SK-MEL-5 (cell line): Measurements from ENCODE around the gene SCEL. TPM values are rescaled to one million over a fixed set of nuclear protein-coding genes. Genes with fewer than 3 reads are reported as not detected.
"Not testable (repeated sequence)": the region's sequence is repeated elsewhere in the genome, so short reads cannot be mapped to it uniquely, and the experiment has no call there.

Experiments used
- DNase-seq: peaks from one replicate; pipeline ENCODE4 v3.0.0-alpha.2; 2016; ENCODE audit warnings: low read depth, low spot score
- in situ Hi-C: cut with HindIII; loops from 2 replicates; pipeline ENCODE4 v1.10.0; 2016; ENCODE audit warnings: low sequenced_read_pairs, high pct_unique_total_duplicates, low pct_unique_long_range_greater_than_20kb
- total RNA-seq: library from RNA; depleted of rRNA; stranded (reverse); fragments of >200 nt; shearing (Covaris generic); gene quantifications from 2 replicates; pipeline ENCODE4 v1.2.3, GENCODE V29; 2014

Gene SCEL
- total RNA-seq, 1 experiment from 2014 or later = not detected

GRCh38 chr13:77516342-77516789 is 19.1 kb upstream of the SCEL start:
- in situ Hi-C loops = no loop called here
- DNase-seq = no peak

DNA sequence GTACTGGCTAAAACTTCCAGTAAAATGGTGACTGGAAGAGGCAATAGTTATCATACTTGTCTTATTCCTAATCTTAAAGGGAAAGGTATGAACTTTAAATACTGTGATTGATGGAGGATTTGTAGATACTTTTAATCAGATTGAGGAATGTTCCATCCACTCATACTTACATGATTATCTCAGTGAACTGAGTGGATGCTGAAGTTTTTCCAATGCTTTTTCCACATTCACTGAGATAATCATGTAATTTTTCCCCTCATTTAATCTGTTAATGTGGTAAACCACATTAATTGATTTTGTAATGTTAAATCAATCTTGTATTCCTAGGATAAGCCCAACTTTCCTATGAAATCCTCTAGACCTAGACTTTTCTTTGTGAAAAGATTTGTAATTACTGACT is 17.2 kb upstream of the SCEL start:
- in situ Hi-C loops = no loop called here

DNA sequence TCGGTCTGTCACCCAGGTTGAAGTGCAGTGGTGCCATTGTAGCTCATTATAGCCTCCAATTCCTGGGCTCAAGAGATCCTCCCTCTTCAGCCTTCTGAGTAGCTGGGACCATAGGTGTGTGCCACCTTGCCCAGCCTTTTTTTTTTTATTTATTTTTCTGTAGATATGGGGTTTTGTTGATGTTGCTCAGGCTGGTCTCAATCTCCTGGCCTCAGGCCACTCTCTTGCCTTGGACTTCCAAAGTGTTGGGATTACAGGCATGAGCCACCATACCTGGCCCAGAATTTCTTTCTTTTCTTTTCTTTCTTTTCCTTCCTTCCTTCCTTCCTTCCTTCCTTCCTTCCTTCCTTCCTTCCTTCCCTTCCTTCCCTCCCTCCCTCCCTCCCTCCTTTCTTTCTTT is 16.1 kb upstream of the SCEL start:
- DNase-seq, in situ Hi-C loops: not testable (repeated sequence)

More for the DNA sequence above, 17.2 kb upstream of the SCEL start:
- no peak for DNase-seq

- in situ Hi-C loops = no loop called here
Measured at GRCh38 chr13:77519808-77520207, 15.7 kb upstream of the SCEL start.

DNA sequence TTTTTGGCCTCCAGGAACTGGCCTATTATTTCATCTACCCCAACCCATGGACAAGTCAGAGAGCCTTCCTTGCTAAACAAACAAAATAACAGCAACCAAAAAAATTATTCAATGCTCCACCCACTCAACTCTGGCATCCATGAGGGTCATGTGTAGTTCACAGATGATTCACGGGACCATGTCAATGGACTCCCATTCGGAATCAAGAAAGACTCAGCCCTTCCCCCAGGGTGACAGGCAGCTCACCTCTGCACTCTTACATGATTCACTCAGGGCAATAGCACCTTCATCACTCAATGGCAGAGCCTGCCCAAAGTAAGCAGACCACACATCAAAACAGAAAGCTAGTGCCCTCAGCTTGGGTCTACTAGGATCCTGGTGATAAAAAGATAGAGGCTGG is 14.3 kb upstream of the SCEL start:
- no peak for DNase-seq
- in situ Hi-C loops = no loop called here

More at GRCh38 chr13:77519808-77520207, 15.7 kb upstream of the SCEL start:
- DNase-seq = no peak

GRCh38 chr13:77521595-77522367 is 13.7 kb upstream of the SCEL start:
- in situ Hi-C loops = no loop called here
- no peak for DNase-seq

DNA sequence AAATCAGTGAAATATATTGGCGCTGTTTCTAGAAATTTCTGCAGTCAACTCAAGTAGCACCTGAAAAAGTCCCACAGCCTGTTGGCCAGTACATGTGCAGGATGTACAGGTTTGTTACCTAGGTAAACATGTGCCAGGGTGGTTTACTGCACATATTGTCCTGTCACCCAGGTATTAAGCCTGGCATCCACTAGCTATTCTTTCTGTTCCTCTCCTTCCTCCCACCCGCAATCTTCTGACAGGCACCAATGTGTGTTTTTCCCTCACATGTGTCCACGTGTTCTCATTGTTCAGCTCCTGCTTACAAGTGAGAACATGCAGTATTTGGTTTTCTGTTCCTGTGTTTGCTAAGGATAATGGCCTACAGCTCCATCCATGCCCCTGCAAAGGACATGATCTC is 13.1 kb upstream of the SCEL start:
- no peak for DNase-seq
- in situ Hi-C loops = no loop called here

GRCh38 chr13:77523386-77523785 is 12.1 kb upstream of the SCEL start:
- no peak for DNase-seq
- in situ Hi-C loops = no loop called here

DNA sequence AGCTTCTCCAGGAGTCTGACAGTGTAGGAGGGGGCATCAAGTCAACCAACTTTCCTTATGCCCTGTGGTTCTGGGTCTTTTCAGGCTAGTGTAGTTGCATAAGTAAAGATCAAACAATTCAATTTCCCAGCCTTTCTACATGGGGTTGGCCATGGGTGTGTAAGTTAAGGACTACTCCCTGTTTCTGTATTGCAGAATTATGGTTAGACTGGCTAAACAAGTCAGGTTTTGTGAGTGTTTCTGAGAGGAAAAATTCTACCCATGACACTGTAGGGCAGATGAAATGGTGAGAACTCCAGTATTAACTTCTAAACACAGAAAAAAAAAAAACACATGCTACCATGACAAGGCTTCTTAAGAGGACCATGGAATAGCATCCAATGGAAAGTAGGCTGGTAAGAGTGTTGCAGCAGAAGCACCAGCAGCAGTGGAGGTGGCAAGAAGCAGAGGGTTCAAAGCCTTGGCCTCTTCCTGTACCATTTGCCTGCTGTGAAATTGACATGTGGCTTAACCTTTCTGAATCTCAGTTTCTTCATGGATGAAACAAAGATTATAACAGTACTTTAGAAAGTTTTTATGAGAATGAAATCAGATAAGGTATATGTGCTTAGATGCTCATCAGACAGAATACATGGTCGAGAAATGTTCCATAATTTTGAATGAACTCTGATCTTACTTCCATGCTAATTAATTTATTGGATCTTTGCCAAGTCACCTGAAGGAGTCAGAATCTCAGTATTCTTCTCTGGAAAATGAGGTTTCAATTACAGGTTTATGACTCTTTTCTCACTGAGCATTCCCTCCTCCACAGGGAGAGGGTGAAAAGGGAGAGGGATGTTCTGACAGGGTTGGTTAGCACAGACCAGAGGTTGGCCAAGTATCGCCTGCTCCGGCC is 11.4 kb upstream of the SCEL start:
- in situ Hi-C loops = no loop called here
- DNase-seq = no peak

DNA sequence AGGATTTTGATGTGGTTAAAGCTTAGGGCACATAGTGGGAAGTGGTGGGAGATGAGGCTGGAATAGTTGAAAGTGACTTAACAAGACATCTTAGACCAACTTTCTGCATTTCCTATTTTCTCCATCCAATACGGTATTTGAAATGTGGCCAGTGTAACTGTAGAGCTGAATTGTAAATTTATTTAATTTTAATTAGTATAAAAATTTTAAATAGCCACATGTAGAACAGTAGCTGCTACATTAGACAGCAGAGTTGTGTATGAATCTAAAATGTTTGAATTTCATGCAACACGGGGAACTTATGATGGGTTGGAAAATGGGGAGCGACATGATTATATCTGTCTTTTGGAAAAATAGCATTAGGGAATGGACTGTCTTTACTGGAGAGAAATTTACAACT is 7.1 kb upstream of the SCEL start:
- in situ Hi-C loops = no loop called here
- no peak for DNase-seq

- in situ Hi-C loops = no loop called here
- DNase-seq = no peak
Measured at GRCh38 chr13:77528834-77529500, 6.5 kb upstream of the SCEL start.

GRCh38 chr13:77529501-77529840 is 6.0 kb upstream of the SCEL start:
- in situ Hi-C loops = no loop called here
- DNase-seq = no peak

- DNase-seq = no peak
- in situ Hi-C loops = no loop called here
Measured at GRCh38 chr13:77530875-77531274, 4.6 kb upstream of the SCEL start.

- no peak for DNase-seq
- in situ Hi-C loops = no loop called here
Measured at GRCh38 chr13:77532983-77533382, 2.5 kb upstream of the SCEL start.

DNA sequence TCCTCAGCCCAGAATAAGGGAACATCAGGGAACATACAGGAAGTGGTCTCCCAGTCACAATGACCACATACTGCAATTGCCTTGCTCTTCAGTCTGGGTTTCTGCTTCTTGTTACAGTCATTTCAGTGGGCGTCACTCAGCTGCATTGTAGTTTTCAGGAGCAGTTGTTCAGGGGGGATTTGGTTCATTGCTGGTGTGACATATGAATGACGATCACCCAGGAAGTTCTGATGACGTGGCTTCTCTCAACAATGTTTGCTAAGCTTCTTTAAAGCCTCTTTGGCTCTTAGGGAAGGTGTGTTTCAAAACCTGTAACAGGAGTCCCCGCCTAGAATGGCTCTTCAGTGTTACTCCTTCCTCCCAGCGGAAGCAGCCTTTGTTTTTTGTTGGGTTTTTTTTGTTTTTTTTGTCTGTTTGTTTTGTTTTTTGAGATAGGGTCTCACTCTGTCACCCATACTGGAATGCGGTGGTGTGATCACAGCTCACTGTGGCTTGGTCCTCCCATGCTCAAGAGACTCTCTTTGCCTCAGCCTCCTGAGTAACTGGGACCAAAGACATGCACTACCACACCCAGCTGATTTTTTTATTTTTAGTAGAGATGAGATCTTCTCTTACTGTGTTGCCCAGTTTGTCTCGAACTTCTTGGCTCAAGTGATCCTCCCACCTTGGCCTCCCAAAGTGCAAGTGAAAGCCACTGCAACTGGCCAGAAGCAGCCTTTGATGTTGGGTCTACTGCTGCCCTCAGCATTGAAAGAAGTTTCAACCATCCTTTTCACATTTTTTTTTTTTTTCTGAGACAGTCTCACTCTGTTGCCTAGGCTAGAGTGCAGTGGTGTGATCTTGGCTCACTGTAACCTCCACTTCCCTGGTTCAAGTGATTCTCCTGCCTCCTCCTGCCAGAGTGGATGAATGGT is 1.4 kb upstream of the SCEL start:
- no peak for DNase-seq
- in situ Hi-C loops = no loop called here

GRCh38 chr13:77536358-77536757 is 852 bp downstream of the SCEL start:
- in situ Hi-C loops = no loop called here
- DNase-seq = no peak

DNA sequence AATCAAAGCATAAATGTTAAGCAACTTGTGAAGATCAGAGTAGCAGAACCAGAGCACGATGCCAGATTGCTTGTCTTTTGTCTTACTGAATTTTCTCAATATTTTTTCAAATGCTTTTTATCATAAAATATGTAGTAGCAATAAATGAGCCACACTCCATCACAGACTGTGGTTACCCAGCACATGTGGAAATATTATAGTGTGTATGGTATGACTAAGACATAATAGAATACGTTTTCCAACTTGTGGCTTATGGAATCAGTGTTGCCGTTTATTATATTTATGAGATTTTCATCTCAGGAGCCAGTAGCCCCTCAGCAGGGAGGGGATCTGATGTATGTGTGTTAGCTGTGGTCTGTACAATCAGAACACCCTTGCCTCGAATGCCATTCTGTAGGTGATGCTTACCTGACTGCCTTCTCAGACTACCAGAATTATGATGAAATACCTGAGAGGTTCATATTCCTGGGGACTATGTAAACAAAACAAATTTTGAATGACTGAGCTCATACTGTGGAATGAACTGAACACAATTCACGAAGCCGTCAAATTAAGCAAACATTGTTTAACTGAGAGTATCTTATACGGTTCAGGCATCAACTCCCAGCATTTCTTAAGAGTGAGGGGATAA is 1.9 kb downstream of the SCEL start:
- DNase-seq = no peak
- in situ Hi-C loops = no loop called here
